Hepatocyte (in vitro differentiated cells): Measurements from ENCODE around the gene ABHD2.

Source experiments
- CTCF ChIP-seq: fragments of 200-600 bp; sonication (generic); IDR thresholded peaks from 2 replicates; pipeline ENCODE4 v1.5.1; 2016; ENCODE audit warnings: antibody characterized with exemption, mild to moderate bottlenecking; ENCODE audit not compliant: poor library complexity
- EZH2phosphoT487 ChIP-seq: fragments of 200-600 bp; sonication (generic); IDR thresholded peaks from one replicate; pipeline ENCODE4 v1.6.1; 2018; ENCODE audit warnings: antibody characterized with exemption, mild to moderate bottlenecking, low read depth, moderate library complexity; ENCODE audit not compliant: unreplicated experiment, severe bottlenecking

DNA sequence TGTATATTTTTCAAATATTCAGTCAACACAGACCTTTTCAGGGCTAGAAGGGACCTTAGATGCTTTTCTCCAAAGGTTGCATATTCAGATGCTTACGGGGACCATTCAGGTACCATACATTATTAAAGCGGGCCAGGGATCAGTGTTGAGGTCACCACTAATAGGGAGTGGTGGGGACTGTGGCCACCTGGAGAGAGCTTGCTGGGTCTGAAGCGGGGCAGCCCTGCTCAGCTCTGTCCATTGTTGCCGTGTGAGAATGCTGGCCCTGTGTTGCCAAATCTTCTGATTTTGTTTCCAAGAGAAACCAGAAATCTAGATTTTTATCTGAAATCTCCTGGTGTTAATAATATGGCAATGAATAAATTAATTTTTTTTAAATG lies 23.7 kb downstream of the ABHD2 start:
- TF ChIP-seq CTCF, result no peak
- TF ChIP-seq EZH2phosphoT487, result no peak
